HG03175 (cell line): ENCODE results near the gene WDR83.
"Not testable (repeated sequence)": the region's sequence is repeated elsewhere in the genome, so short reads cannot be mapped to it uniquely, and the experiment has no call there.

Experiments
- ATAC-seq: cut with Tn5 transposase; IDR thresholded peaks from one replicate; pipeline ENCODE4 v1.9.1; 2021; ENCODE audit warnings: mild to moderate bottlenecking, moderate library complexity; ENCODE audit not compliant: unreplicated experiment

WDR83 gene

GRCh38 chr19:12652219-12652618, 14.4 kb upstream of the WDR83 start:
- no peak for ATAC-seq

- no peak for ATAC-seq
Observed at GRCh38 chr19:12655546-12655945, 11.1 kb upstream of the WDR83 start.

- no peak for ATAC-seq
Observed at GRCh38 chr19:12656899-12657571, 9.6 kb upstream of the WDR83 start.

GRCh38 chr19:12657966-12658365, 8.6 kb upstream of the WDR83 start:
- no peak for ATAC-seq

GRCh38 chr19:12660980-12661379, 5.6 kb upstream of the WDR83 start:
- no peak for ATAC-seq

- ATAC-seq: no peak
Observed at GRCh38 chr19:12664406-12665280, 2.0 kb upstream of the WDR83 start.

- peak; percentile 36 for ATAC-seq
Observed at GRCh38 chr19:12665281-12665573, 1.4 kb upstream of the WDR83 start.

GRCh38 chr19:12665671-12666264, 839 bp upstream of the WDR83 start:
- ATAC-seq: no peak

- ATAC-seq: no peak
Observed at GRCh38 chr19:12667731-12668302, 1.2 kb downstream of the WDR83 start.

GRCh38 chr19:12668346-12668745, 1.7 kb downstream of the WDR83 start:
- ATAC-seq: no peak

- ATAC-seq: no peak
Observed at GRCh38 chr19:12668932-12669269, 2.3 kb downstream of the WDR83 start.

- ATAC-seq: no peak
Observed at GRCh38 chr19:12669270-12670158, 2.9 kb downstream of the WDR83 start.

- no peak for ATAC-seq
Observed at GRCh38 chr19:12670159-12670928, 3.7 kb downstream of the WDR83 start.

GRCh38 chr19:12672744-12673143, 6.1 kb downstream of the WDR83 start:
- ATAC-seq: no peak

- no peak for ATAC-seq
Observed at GRCh38 chr19:12675399-12675798, 8.8 kb downstream of the WDR83 start.

GRCh38 chr19:12675940-12676339, 9.3 kb downstream of the WDR83 start:
- no peak for ATAC-seq

GRCh38 chr19:12676384-12676792, 9.8 kb downstream of the WDR83 start:
- ATAC-seq: no peak

- no peak for ATAC-seq
Observed at GRCh38 chr19:12676928-12677327, 10.3 kb downstream of the WDR83 start.

GRCh38 chr19:12678039-12678438, 11.4 kb downstream of the WDR83 start:
- not testable (repeated sequence) for ATAC-seq

GRCh38 chr19:12680034-12680433, 13.4 kb downstream of the WDR83 start:
- no peak for ATAC-seq
